MM.1S (cell line): ENCODE results near the gene NOXRED1.

ENCODE experiments used
- DNase-seq: peaks from one replicate; pipeline ENCODE4 v3.0.0-alpha.2; 2015
- H2AFZ ChIP-seq: fragments of 300-600 bp; sonication (generic); 2 replicates; pipeline ENCODE4 v1.6.0; 2016; ENCODE audit warnings: antibody characterized with exemption, low read length
- H3F3A ChIP-seq: fragments of 300-600 bp; sonication (generic); 2 replicates; pipeline ENCODE4 v1.6.1; 2016; ENCODE audit warnings: mild to moderate bottlenecking, antibody characterized with exemption, low read length, moderate library complexity, mixed read lengths; ENCODE audit not compliant: insufficient read depth
- H3K27ac ChIP-seq: fragments of 300-600 bp; sonication (generic); 2 replicates; pipeline ENCODE4 v1.5.1; 2016; ENCODE audit warnings: mild to moderate bottlenecking, low read length
- H3K27me3 ChIP-seq: fragments of 300-600 bp; sonication (generic); replicated peaks from 2 replicates; pipeline ENCODE4 v1.6.0; 2016; ENCODE audit warnings: low read length; ENCODE audit not compliant: insufficient read depth
- H3K36me3 ChIP-seq: fragments of 300-600 bp; sonication (generic); replicated peaks from 2 replicates; pipeline ENCODE4 v1.6.1; 2016; ENCODE audit warnings: mild to moderate bottlenecking, low read length, mixed read lengths; ENCODE audit not compliant: insufficient read depth
- H3K4me1 ChIP-seq: fragments of 300-600 bp; sonication (generic); 2 replicates; pipeline ENCODE4 v1.6.1; 2016; ENCODE audit warnings: low read length, mixed read lengths
- H3K4me2 ChIP-seq: fragments of 300-600 bp; sonication (generic); 2 replicates; pipeline ENCODE4 v1.6.0; 2016; ENCODE audit warnings: low read depth, low read length
- H3K4me3 ChIP-seq: fragments of 300-600 bp; sonication (generic); 2 replicates; pipeline ENCODE4 v1.5.1; 2016; ENCODE audit warnings: low read length, mixed read lengths
- H3K79me2 ChIP-seq: fragments of 300-600 bp; sonication (generic); 2 replicates; pipeline ENCODE4 v1.6.1; 2016; ENCODE audit warnings: mixed run types, low read length, mixed read lengths
- H3K9ac ChIP-seq: fragments of 300-600 bp; sonication (generic); 2 replicates; pipeline ENCODE4 v1.6.1; 2016; ENCODE audit warnings: low read length, mixed read lengths
- H3K9me2 ChIP-seq: fragments of 300-600 bp; sonication (generic); replicated peaks from 2 replicates; pipeline ENCODE4 v1.6.1; 2016; ENCODE audit warnings: mild to moderate bottlenecking, low read length, mixed read lengths; ENCODE audit not compliant: insufficient read depth
- H3K9me3 ChIP-seq: fragments of 300-600 bp; sonication (generic); replicated peaks from 2 replicates; pipeline ENCODE4 v1.6.1; 2016; ENCODE audit warnings: mild to moderate bottlenecking, low read length, mixed read lengths; ENCODE audit not compliant: insufficient read depth
- H4K20me1 ChIP-seq: fragments of 300-600 bp; sonication (generic); 2 replicates; pipeline ENCODE4 v1.6.1; 2016; ENCODE audit warnings: mild to moderate bottlenecking, low read length, moderate library complexity, mixed read lengths; ENCODE audit not compliant: insufficient read depth
- CTCF ChIP-seq: fragments of 300-600 bp; sonication (generic); IDR thresholded peaks from 2 replicates; pipeline ENCODE4 v1.5.1; 2016; ENCODE audit warnings: antibody characterized with exemption, low read length, mixed read lengths
- EZH2 ChIP-seq: fragments of 300-600 bp; sonication (generic); optimal IDR thresholded peaks from 2 replicates; pipeline ENCODE3; 2017; ENCODE audit warnings: low read depth, mild to moderate bottlenecking, antibody characterized with exemption, low read length, mixed read lengths
- EZH2phosphoT487 ChIP-seq: fragments of 300-600 bp; sonication (generic); IDR thresholded peaks from 2 replicates; pipeline ENCODE4 v1.6.1; 2018; ENCODE audit warnings: antibody characterized with exemption, low read length

The NOXRED1 gene

GRCh38 chr14:77438596-77438995 is 15.3 kb upstream of the NOXRED1 start:
- Histone ChIP-seq H3K79me2 (no peaks in the 10 kb centered on the region), H4K20me1 (no peaks in the 10 kb centered on the region), H3K4me3 (no peak overlapping the region), H3K36me3 (no peaks in the 10 kb centered on the region), H3K4me2 (no peak overlapping the region), H3K9me3 (no peaks in the 10 kb centered on the region), H2AFZ (no peak overlapping the region), H3K9me2 (no peaks in the 10 kb centered on the region), H3F3A (no peaks in the 10 kb centered on the region), H3K9ac (no peak overlapping the region), H3K4me1 (no peaks in the 10 kb centered on the region), H3K27ac (no peak overlapping the region), H3K27me3 (no peaks in the 10 kb centered on the region)
- TF ChIP-seq CTCF (no peak), EZH2 (no peak), EZH2phosphoT487 (no peak)
- DNase-seq = no peak

DNA sequence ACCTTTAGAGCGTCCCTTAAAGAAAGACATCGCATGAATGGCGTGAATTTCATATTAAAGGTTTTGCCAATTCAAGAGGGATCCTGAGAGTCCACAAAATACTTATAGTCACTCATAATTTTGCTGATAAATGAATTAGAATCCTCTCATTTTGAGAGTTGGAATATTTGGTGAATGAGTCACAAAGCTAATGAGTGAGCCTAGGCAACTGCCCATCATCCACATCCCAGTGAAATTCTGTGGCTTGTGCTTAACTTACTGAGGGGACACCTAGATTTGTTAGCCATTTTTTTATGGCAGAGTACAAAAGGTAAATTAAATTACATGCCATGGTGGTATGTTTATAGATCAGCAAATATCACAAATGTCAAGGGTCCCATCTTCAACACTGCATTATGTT is 12.7 kb upstream of the NOXRED1 start:
- Histone ChIP-seq H3K9me2 (no peaks in the 10 kb centered on the region), H3F3A (no peaks in the 10 kb centered on the region), H3K4me1 (no peaks in the 10 kb centered on the region), H3K4me3 (no peak overlapping the region), H3K36me3 (no peaks in the 10 kb centered on the region), H3K79me2 (no peaks in the 10 kb centered on the region), H4K20me1 (no peaks in the 10 kb centered on the region), H3K9me3 (no peaks in the 10 kb centered on the region), H3K27me3 (no peaks in the 10 kb centered on the region), H3K27ac (no peak overlapping the region), H3K9ac (no peak overlapping the region), H3K4me2 (no peak overlapping the region), H2AFZ (no peak overlapping the region)
- DNase-seq = no peak
- TF ChIP-seq CTCF (no peak), EZH2phosphoT487 (no peak), EZH2 (no peak)

DNA sequence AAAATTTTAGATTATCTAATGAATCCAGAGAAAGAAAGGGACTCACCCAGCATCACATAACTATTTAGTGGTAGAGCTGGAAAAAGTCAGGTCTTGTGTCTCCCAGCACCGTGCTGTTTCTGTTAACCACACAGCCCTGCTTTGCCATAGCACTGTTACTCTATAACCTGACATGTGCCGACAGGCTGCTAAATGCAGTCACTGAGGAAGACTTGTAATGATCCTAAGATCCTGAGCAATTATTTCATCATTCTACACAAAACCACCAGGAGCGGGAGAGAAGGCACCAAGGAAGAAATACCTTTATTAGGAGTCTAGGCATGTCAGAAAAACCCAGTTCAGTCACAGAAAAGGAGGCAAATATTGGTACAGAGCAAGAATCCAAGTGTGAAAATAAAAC is 3.1 kb upstream of the NOXRED1 start:
- TF ChIP-seq CTCF (no peak), EZH2phosphoT487 (no peak), EZH2 (no peak)
- H3K36me3 ChIP-seq = no peaks in the 10 kb centered on the region
- H3K4me3 ChIP-seq = no peak overlapping the region
- H3F3A ChIP-seq = no peaks in the 10 kb centered on the region
- no peaks in the 10 kb centered on the region for H3K79me2 ChIP-seq
- H3K4me1 ChIP-seq = no peaks in the 10 kb centered on the region
- no peak overlapping the region for H2AFZ ChIP-seq
- no peaks in the 10 kb centered on the region for H4K20me1 ChIP-seq
- H3K9me3 ChIP-seq = no peaks in the 10 kb centered on the region
- H3K27me3 ChIP-seq = no peaks in the 10 kb centered on the region
- no peak overlapping the region for H3K4me2 ChIP-seq
- H3K9me2 ChIP-seq = no peaks in the 10 kb centered on the region
- no peak for DNase-seq
- H3K9ac ChIP-seq = no peak overlapping the region
- H3K27ac ChIP-seq = no peak overlapping the region

DNA sequence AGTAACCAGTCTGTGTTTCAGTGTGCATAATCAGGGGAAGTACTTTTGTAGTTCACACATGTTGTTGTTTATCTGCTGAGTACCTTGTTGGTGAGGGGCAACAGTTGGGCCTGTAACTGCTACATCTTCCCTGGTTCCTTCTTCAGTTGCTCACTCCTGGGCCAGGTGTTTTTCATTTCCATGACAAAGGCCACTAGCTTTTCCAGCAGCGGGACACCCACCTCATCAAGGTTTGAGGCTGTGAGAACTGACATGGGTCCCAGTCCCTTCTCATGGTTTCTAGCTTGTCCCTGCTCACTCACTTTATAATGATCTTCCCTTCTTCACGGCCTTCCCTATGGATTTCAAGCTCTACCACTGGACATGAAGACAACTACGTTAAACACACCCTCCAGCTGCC is 1.5 kb upstream of the NOXRED1 start:
- DNase-seq = no peak
- Histone ChIP-seq H3K36me3 (no peaks in the 10 kb centered on the region), H3F3A (no peaks in the 10 kb centered on the region), H2AFZ (no peak overlapping the region), H3K27me3 (no peaks in the 10 kb centered on the region), H3K4me3 (no peak overlapping the region), H3K9ac (no peak overlapping the region), H3K4me2 (no peak overlapping the region), H3K4me1 (no peaks in the 10 kb centered on the region), H3K9me3 (no peaks in the 10 kb centered on the region), H3K79me2 (no peaks in the 10 kb centered on the region), H3K27ac (no peak overlapping the region), H4K20me1 (no peaks in the 10 kb centered on the region), H3K9me2 (no peaks in the 10 kb centered on the region)
- TF ChIP-seq EZH2phosphoT487 (no peak), EZH2 (no peak), CTCF (no peak)
